HG03469 (cell line): ENCODE data around the gene ZNF320.
A peak's percentile ranks its signal among the peaks of the same experiment; 100 is the strongest.
"Not testable (repeated sequence)": the region's sequence is repeated elsewhere in the genome, so short reads cannot be mapped to it uniquely, and the experiment has no call there.

Source experiments
- ATAC-seq: cut with Tn5 transposase; IDR thresholded peaks from one replicate; pipeline ENCODE4 v1.9.1; 2021; ENCODE audit warnings: mild to moderate bottlenecking, moderate library complexity, moderate number of reproducible peaks; ENCODE audit not compliant: unreplicated experiment

The ZNF320 gene

GRCh38 chr19:52897138-52897935 is at the start of gene ZNF320:
TSS of gene ZNF320 (minus strand) at chr19:52897635. CDS start at chr19:52890255, 7,380 bp downstream.
- ATAC-seq, result peak; percentile 87

GRCh38 chr19:52946322-52947310 is 49.2 kb upstream of the ZNF320 start:
- no peak for ATAC-seq

- no peak for ATAC-seq
Measured at GRCh38 chr19:52945652-52946321, 48.4 kb upstream of the ZNF320 start.

- ATAC-seq, result not testable (repeated sequence)
Measured at GRCh38 chr19:52944703-52945493, 47.5 kb upstream of the ZNF320 start.

DNA sequence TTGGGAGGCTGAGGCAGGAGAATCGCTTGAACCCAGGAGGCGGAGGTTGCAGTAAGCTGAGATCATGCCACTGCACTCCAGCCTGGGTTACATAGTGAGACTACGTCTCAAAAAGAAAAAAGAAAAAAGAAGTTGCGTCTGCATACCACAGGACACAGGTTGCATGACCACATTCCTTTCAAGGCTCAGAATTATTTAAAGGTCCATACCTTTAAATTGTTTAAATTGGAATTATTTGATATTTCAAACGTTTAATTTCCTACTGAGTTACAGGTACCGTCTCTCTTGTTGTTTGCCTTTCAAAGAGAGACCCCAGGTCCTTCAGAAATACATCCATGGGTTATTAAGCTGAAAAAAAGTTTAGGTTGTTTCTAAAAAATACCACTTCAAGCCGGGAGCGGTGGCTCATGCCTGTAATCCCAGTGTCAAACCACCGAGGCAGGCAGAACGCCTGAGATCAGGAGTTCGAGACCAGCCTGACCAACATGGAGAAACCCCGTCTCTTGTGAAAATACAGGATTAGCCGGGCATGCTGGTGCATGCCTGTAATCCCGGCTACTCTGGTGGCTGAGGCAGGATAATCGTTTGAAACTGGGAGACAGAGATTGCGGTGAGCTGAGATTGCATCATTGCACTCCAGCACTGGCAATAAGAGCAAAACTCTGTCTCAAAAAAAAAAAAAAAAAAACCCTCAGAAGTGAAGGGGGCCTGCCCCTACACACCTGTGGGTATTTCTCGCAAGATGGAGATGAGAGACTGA is 46.6 kb upstream of the ZNF320 start:
- no peak for ATAC-seq

GRCh38 chr19:52943134-52943883 is 45.9 kb upstream of the ZNF320 start:
- no peak for ATAC-seq

DNA sequence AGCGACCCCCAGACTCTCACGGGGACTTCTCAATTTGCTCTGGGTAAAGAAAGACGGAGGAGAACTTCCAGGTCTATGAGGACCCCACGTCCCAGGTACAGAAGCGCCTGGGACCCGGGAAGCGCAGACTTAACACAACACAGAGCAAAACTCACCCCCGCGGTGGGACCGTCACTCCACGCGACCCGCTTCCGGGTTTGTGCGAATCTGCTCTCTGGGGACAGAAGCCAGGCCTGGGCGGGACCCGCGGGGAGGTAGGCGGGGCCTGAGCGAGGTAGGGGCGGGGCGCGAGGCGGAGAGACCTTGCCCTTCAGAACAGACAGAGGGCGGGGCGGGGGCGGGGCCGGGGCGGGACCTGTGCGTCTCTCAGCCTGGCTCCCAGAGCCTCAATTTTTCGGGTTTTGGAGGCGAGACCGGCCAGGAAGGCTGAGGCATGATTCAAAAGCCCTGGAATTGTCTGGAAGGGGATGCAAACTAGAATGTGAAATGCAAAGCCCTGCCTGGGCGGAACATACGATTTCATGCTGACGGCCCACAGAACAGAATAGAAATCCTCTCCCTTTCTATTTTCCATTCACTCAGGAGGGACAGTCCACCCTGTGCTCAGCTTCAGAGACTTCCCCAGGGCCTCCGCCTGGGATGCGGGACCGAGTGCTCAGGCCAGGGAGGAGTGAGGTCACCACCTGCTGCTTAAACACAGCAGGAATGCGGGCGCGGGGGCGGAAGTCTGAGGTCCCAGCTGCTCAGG is 45.1 kb upstream of the ZNF320 start:
- ATAC-seq, result peak; percentile 80

DNA sequence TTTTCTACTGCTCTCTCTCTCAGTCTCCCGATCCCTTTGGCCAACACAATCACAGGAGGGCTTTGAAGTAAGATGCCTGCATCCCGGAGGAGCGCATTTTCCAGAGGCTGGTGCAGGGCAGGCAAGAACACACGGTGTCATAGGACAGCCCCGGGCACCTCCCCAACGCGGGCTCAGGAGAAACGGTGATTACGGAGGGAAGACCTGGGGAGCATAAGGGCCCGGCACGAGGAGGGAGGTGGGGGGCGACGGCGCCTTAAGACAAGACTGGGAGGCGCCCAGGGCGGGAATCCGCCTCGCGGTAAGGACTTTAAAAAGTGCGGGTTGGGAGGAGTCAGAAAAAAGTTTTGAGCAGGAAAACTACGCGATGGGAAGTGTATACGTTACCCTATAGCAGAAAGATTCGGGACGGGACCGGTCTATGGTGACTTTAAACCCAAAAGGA is 44.5 kb upstream of the ZNF320 start:
- ATAC-seq, result no peak

GRCh38 chr19:52941523-52941922 is 44.1 kb upstream of the ZNF320 start:
- ATAC-seq, result not testable (repeated sequence)

DNA sequence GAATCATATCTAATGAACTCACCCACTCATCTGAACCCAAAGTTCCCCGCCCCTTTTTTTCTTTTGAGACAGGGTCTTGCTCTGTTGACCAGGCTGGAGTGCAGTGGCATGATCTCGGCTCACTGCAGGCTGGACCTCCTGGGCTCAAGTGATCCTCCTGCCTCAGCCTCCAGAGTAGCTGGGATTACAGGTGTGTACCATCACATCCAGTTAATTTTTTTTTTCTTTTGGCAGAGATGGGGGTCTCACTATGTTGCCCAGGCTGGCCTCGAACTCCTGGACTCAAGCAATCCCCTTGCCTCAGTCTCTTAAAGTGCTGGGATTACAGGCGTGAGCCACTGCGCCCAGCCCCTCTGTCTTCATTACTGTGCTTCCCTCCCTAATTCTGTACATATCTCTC is 43.5 kb upstream of the ZNF320 start:
- not testable (repeated sequence) for ATAC-seq

DNA sequence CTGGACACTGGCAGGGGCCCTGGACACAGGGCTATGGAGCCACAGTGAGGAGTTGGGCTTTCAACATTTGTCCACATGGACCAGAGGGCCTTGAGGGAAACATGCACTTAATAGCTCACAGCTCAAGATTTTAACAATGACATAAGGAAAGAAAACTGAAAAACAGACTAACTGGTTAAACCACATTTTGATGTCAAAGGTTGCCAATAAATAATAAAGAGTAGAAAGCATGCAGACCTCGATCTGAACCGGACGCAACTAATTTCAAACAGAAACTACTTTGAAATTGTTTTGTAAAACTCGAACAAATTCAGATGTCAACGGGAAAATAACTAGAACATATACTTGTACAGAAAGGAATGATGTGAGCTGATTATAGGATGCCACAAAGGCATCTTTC is 41.3 kb upstream of the ZNF320 start:
- no peak for ATAC-seq

DNA sequence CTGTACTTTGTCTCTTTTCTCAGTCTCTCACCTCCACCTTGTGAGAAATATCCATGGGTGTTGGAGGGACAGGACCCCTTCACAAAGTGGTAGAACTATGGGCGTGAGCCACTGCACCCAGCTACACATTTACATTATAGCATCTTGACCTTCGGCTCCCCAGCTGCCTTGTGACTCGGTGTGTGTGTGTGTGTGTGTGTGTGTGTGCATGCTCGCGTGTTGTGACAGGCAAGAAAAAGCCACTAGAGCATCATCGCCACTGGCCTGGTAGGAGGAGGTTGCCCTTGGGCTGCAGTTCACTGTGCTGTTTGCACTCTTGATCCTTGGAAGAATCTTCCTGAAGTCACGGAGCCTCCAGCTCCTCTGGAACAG is 39.5 kb upstream of the ZNF320 start:
- no peak for ATAC-seq

DNA sequence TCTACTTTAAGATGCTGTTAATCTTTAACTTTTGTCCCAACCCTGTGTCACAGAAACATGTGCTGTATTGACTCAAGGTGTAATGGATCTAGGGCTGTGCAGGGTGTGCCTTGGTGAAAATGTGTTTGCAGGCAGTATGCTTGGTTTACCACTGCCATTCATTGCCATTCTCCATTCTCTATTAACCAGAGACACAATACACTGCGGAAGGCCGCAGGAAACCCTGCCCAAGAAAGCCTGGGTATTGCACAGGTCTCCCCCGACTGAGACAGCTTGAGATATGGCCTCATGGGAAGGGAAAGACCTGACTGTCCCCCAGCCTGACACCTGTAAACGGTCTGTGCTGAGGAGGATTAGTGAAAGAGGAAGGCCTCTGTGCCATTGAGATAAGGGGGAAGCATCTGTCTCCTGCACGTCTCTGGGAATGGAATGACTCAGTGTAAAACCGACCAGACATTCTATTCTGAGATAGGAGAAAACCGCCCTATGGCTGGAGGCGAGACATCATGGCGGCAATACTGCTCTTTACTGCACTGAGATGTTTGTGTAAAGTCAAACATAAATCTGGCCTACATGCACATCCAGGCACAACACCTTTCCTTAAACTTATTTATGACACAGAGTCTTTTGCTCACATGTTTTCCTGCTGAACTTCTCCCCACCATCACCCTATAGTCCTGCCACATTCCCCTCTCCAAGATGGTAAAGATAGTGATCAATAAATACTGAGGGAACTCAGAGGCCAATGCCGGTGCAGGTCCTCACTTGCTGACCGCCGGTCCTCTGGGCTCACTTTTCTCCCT is 38.9 kb upstream of the ZNF320 start:
- ATAC-seq, result no peak

- ATAC-seq, result no peak
Measured at GRCh38 chr19:52935434-52935833, 38.0 kb upstream of the ZNF320 start.

- not testable (repeated sequence) for ATAC-seq
Measured at GRCh38 chr19:52924641-52925040, 27.2 kb upstream of the ZNF320 start.

DNA sequence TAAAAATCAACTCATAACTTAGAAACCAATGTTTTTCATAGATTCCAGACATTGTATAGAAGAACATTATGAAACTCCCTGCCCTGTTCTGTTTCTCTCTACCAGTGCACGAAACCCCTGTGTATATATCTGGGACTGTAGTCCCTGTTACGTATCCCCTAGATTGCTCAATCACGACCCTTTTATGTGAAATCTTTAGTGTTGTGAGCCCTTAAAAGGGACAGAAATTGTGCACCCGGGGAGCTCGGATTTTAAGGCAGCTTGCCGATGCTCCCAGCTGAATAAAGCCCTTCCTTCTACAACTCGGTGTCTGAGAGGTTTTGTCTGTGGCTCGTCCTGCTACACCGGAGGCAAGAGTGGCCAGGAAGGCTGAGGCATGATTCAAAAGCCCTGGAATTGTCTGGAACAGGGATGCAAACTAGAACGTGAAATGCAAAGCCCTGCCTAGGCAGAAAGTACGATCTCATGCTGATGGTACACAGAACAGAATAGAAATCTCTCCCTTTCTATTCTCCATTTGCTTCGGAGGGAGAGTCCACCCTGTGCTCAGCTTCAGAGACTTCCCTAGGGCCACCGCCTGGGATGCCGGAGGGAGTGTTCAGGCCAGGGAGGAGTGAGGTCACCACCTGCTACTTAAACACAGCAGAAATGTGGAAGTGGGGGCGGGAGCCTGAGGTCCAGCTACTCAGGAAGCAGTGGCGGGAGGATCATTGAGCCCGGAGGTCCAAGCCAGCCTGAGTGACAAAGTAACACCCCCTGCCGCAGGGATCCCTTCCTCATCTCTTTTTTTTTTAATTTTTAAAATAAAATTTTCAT is 26.6 kb upstream of the ZNF320 start:
- no peak for ATAC-seq
